Thymus (tissue), 11 donors: ENCODE results near the gene VRK1. TPM values are rescaled to one million over a fixed set of nuclear protein-coding genes. Genes with fewer than 3 reads are reported as not detected.

Experiments used
- DNase-seq, 9 donors: peaks; one replicate each; pipeline ENCODE4 v3.0.0-alpha.2; 2013; ENCODE audit warnings: low spot score in 9 of 9, low read depth in 6 of 9, missing footprints in 1 of 9
- H3K27ac ChIP-seq, 2 donors: one replicate each; pipeline ENCODE4 v1.5.1; 2013; ENCODE audit warnings: control low read depth in 1 of 2, low read depth in 1 of 2, low read length in 1 of 2, mild to moderate bottlenecking in 1 of 2, moderate library complexity in 1 of 2
- H3K27me3 ChIP-seq, 2 donors: one replicate each; pipeline ENCODE4 v1.5.1; 2013; ENCODE audit warnings: low read length in 1 of 2; ENCODE audit not compliant: control insufficient read depth in 2 of 2, insufficient read depth in 1 of 2
- H3K36me3 ChIP-seq, 2 donors: one replicate each; pipeline ENCODE4 v1.5.1; 2013; ENCODE audit warnings: low read length in 1 of 2, mild to moderate bottlenecking in 1 of 2, moderate library complexity in 1 of 2; ENCODE audit not compliant: control insufficient read depth in 2 of 2, insufficient read depth in 2 of 2
- H3K4me1 ChIP-seq, 2 donors: one replicate each; pipeline ENCODE4 v1.5.1; 2013; ENCODE audit warnings: low read length in 2 of 2; ENCODE audit not compliant: control insufficient read depth in 2 of 2, insufficient read depth in 2 of 2
- H3K4me3 ChIP-seq, 2 donors: one replicate each; pipeline ENCODE4 v1.5.1; 2013; ENCODE audit warnings: low read length in 2 of 2, control low read depth in 1 of 2, mild to moderate bottlenecking in 1 of 2
- H3K9me3 ChIP-seq, 2 donors: one replicate each; pipeline ENCODE4 v1.5.1; 2013; ENCODE audit warnings: low read length in 1 of 2, mild to moderate bottlenecking in 1 of 2; ENCODE audit not compliant: control insufficient read depth in 2 of 2, insufficient read depth in 1 of 2
- WGBS: extraction: QIAGEN DNeasy Blood & Tissue Kit; methylation state at CpG from one replicate; pipeline ENCODE4 v1.1.7; 2013; 5-methylcytosine and 5-hydroxymethylcytosine counted together
- polyA plus RNA-seq: library from polyadenylated mRNA; stranded (reverse); fragments of 200-250 nt; gene quantifications from one replicate; pipeline ENCODE4 v1.2.3, GENCODE V29; 2013
- total RNA-seq: library from RNA; stranded (reverse); fragments of 120-200 nt; gene quantifications from one replicate; pipeline ENCODE4 v1.2.4, GENCODE V29; 2013
- donor health status: healthy.

VRK1 gene
- total and polyA plus RNA-seq, 2 donors = 23.0 to 83.1 TPM

DNA sequence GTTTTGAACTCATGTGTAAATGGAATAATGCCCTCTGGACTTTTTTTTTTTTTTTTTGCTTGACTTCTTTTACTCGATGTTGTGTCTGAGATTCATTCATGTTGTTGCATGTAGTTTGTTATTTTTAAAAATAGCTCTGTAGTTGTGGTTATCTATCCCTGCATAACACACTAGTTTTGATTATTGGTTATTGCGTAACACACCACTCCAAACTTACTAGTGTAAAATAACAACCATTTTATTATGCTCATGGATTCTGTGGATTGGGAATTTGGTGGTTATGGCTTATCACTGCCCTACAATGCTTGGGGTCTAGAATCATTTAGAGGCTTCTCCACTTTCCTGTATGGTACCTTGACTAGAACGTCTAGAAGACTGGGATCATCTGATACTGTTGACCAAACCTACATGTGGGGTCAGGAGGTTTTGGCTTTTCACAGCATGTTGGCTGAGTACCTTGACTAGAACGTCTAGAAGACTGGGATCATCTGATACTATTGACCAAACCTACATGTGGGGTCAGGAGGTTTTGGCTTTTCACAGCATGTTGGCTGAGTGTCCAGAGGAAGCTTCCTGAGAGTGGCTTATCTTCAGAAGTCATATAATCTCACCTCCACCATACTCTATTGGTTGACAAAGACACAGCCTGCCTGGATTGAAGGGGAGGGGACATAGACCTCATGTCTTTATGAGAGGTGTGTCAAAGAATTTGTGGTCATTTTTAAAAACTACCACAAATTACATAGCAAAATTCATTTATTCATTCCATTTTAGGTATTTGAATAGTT lies 11.6 kb downstream of the VRK1 start:
- Histone ChIP-seq H3K27me3 (no peaks in the 10 kb centered on the region), H3K36me3 (no peaks in the 10 kb centered on the region), H3K4me3 (no peak overlapping the region), H3K4me1 (no peaks in the 10 kb centered on the region), H3K27ac (no peak overlapping the region), H3K9me3 (no peaks in the 10 kb centered on the region)
- no peak for DNase-seq
- WGBS = 95% methylated on average over 4 of the region's 4 CpGs

DNA sequence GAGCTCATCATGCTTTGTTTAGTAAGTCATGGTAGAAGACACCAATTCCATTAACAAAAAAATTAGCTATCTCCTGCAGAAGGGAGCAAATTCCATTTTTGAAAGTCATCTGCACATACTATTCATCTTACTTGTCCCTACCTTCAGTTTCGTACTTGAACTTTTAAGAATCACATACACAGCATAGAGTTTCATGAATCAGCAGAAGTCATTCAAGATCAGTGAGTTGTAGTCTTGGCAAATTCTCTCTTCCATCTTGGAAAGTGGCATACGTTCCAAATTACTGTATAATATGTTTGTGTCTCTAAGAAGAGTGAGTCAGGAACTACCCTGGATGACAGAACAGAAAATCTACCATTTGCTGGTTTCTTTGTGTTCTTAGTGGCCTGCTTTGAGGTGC lies 14.1 kb downstream of the VRK1 start:
- 94% methylated on average over 2 of the region's 2 CpGs for WGBS

DNA sequence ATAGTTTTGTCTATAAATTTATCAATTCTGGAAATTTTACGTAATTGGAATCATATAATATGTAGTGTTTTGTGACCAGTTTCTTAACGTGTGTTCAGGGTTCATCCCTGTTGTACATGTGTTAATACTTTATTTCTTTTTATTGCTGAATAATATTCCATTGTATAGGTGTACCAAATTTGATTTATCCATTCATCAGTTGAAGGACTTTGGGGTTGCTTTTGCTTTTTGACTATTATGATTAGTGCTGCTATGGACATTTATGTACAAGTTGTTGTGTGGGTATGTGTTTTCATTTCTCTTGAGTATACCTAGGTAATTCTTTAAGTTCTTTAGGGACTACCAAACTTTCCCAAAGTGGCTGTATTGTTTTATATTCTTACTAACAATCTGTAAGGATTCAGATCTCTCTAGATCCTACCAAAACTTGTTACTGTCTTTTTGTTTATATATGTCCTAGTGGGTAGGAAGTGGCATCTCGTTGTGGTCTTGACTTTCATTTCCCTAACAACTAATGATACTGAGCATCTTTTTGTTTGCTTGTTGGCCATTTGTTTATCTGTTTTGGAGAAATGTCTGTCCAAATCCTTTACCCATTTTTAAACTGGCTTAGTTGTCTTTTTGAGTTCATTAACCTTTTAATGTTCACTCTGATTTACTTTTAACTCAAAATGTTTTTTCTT lies 14.9 kb downstream of the VRK1 start:
- Histone ChIP-seq H3K27ac (no peak overlapping the region), H3K9me3 (no peaks in the 10 kb centered on the region), H3K36me3 (no peaks in the 10 kb centered on the region), H3K27me3 (no peaks in the 10 kb centered on the region), H3K4me3 (no peak overlapping the region), H3K4me1 (peaks cover 6% of the 10 kb centered on the region in 2 donors)
- DNase-seq = no peak
- 84% methylated on average over 3 of the region's 3 CpGs for WGBS

More for the DNA sequence above, 14.1 kb downstream of the VRK1 start:
- Histone ChIP-seq H3K4me3 (no peak overlapping the region), H3K27me3 (no peaks in the 10 kb centered on the region), H3K27ac (no peak overlapping the region), H3K9me3 (no peaks in the 10 kb centered on the region), H3K36me3 (no peaks in the 10 kb centered on the region), H3K4me1 (peaks cover 6% of the 10 kb centered on the region in 2 donors)
- DNase-seq = no peak

DNA sequence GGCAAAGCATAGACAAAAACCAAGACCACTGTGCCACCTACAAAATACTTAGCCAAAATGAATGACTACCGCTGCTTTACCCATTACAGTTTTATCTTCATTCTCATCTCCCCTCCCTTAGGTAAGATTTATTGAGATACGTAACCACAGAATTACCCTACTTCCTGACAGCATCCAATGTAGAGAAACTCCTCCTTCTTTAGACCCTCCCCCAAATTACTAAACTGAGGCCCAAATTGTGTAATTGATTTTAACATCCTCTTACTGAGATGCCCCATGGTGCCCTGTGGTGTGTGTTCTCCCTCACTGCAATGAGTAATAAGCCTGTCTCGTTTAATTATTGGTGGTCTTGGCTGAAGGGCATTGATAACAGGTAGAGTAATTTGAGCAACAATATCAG lies 19.1 kb downstream of the VRK1 start:
- Histone ChIP-seq H3K36me3 (no peaks in the 10 kb centered on the region), H3K4me1 (peaks cover 6% of the 10 kb centered on the region in 2 donors), H3K9me3 (no peaks in the 10 kb centered on the region), H3K27me3 (no peaks in the 10 kb centered on the region), H3K4me3 (no peak overlapping the region), H3K27ac (no peak overlapping the region)
- DNase-seq = peak in 2 of 9 donors; percentile 8 to 16
- 87% methylated on average over 3 of the region's 3 CpGs for WGBS

DNA sequence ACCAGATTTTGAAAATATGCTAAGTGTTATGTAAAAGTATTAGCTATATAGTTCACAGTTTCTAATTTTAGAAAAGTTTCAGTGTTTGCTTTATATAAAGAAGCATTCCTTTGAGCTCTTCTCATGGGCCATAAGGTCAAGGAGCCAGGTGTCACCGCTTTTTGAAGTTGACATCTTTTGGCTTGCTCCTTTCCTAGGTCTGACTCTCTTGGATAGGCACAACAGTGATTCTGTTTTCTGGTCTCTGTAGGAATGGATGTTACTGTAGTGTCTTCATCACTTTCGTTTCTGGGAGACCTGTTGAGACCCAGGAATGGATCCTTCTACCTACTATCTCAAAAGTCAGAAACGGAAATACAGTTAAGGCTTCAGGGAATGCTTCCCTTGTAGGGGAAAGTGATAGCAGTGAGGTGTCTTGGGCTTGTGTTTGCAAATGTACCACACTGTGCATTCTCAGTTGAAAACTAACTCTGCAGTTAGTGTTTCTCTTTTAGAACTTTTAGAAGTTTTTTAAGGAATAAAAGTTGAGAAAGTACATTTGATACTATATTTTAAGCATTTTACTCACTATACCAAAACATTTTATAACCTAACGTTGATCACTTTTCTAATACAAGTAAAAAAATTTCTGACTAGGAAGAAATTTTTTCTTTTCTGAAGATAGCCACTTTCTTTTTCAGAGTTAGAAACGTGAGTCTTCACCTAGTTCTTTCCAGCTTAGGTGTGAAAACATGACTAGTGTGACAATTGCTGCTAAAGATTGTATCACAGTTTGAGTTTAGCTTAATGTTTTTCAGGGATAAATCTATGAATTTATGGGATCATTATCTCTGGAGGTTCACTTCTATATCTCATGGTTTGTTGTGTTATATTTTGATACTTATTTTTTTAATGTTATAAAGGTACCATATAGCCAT lies 20.8 kb downstream of the VRK1 start:
- WGBS = 95% methylated on average over 5 of the region's 5 CpGs
- no peak for DNase-seq
- no peak overlapping the region for H3K4me3 ChIP-seq
- H3K36me3 ChIP-seq = no peaks in the 10 kb centered on the region
- H3K27me3 ChIP-seq = no peaks in the 10 kb centered on the region
- no peak overlapping the region for H3K27ac ChIP-seq
- peaks cover 6% of the 10 kb centered on the region in 2 donors for H3K4me1 ChIP-seq
- H3K9me3 ChIP-seq = no peaks in the 10 kb centered on the region

DNA sequence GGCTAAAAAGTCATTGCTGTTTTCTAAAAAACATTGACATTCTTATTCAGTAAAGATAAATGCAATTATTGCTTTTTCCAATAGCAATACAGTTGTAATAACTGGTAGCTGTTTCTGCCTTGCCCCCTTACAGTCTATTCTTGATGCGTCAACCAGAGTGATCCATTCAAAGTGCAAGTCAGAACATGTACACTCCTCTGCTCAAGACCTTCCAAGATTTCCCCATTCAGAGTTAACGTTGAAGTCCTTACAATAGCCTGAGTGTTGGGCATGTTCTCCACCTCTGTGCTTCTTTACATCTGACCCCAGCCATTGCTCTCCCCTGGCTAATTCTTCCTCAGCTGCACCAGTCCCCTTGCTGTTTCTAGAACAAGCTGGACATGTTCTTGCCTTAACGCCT lies 24.3 kb downstream of the VRK1 start:
- Histone ChIP-seq H3K27ac (no peak overlapping the region), H3K27me3 (no peaks in the 10 kb centered on the region), H3K4me1 (no peaks in the 10 kb centered on the region), H3K9me3 (no peaks in the 10 kb centered on the region), H3K36me3 (no peaks in the 10 kb centered on the region), H3K4me3 (no peak overlapping the region)
- 96% methylated on average over 3 of the region's 3 CpGs for WGBS
- no peak for DNase-seq

DNA sequence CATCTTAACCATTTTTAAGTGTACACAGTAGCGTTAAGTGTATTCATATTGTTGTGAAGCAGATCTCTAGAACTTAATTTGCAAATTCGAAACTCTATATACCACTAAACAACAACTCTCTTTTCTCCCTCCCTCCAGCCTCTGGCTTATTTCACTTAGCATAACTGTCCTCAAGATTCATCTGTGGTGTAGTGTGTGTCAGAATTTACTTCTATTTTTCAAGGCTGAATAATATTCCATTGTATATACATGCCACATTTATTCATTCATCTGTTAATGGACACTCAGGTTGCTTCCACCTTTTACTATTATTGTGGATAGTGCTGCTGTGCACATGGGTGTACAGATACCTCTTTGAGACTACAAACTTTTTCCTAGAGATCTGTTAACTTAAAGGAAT lies 26.5 kb downstream of the VRK1 start:
- no peaks in the 10 kb centered on the region for H3K4me1 ChIP-seq
- peaks cover 0 to 3% of the 10 kb centered on the region in 2 donors for H3K36me3 ChIP-seq
- no peaks in the 10 kb centered on the region for H3K9me3 ChIP-seq
- WGBS = 98% methylated on average over 2 of the region's 2 CpGs
- H3K4me3 ChIP-seq = no peak overlapping the region
- no peaks in the 10 kb centered on the region for H3K27me3 ChIP-seq
- H3K27ac ChIP-seq = no peak overlapping the region
- DNase-seq = no peak

DNA sequence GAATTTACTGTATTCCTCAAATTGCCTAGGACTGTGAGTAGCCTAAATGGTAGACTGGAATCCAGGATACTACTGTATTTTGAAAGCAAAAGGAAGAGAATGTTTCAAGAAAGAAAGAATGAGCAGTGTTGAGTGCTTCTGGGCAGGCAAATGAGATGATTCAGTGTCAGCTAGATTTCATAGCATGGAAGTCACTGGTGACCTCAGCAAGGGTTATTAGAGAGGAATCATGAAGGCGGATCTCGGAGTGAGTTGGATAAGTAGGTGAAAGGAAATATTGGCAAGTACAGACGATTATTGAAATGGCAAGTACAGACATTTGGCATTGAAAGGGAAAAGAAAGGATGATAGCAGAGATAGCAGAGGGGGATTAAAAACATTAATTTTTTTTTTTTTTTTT lies 27.1 kb downstream of the VRK1 start:
- 84% methylated on average over 3 of the region's 3 CpGs for WGBS
- Histone ChIP-seq H3K27ac (no peak overlapping the region), H3K36me3 (peaks cover 0 to 3% of the 10 kb centered on the region in 2 donors), H3K4me1 (no peaks in the 10 kb centered on the region), H3K4me3 (no peak overlapping the region), H3K9me3 (no peaks in the 10 kb centered on the region), H3K27me3 (no peaks in the 10 kb centered on the region)
- DNase-seq = no peak

DNA sequence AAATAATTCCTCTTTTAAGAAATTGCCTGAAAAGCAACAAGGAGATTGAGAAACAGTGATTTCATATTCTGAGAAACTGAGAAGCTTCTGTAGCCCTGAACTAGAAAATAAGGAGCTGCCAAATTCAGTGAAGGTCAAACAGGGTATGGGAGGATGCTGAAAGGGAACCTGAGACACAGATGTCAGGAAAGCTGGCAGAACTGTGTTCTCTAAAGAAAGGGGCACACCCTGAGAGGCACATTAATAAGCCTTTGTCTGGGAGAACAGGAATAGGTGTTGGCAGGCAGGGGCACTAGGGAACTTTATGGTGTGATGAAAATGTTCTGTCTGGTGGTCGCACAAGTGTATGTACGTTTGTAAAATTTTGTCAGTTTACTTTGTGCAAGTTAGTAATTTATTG lies 29.6 kb downstream of the VRK1 start:
- Histone ChIP-seq H3K4me1 (no peaks in the 10 kb centered on the region), H3K4me3 (no peak overlapping the region), H3K27ac (no peak overlapping the region), H3K9me3 (no peaks in the 10 kb centered on the region), H3K36me3 (peaks cover 0 to 3% of the 10 kb centered on the region in 2 donors), H3K27me3 (no peaks in the 10 kb centered on the region)
- WGBS = 93% methylated on average over 2 of the region's 2 CpGs
- DNase-seq = no peak
